GM18861 (cell line): ENCODE results near the gene INPP5A.
"Not testable (repeated sequence)": the region's sequence is repeated elsewhere in the genome, so short reads cannot be mapped to it uniquely, and the experiment has no call there.

Experiments used
- ATAC-seq: cut with Tn5 transposase; IDR thresholded peaks from one replicate; pipeline ENCODE4 v1.9.1; 2021; ENCODE audit not compliant: unreplicated experiment

INPP5A gene

GRCh38 chr10:132503581-132504421, 33.8 kb upstream of the INPP5A start:
- no peak for ATAC-seq

GRCh38 chr10:132504501-132505272, 32.9 kb upstream of the INPP5A start:
- no peak for ATAC-seq

GRCh38 chr10:132505546-132505945, 32.0 kb upstream of the INPP5A start:
- not testable (repeated sequence) for ATAC-seq

GRCh38 chr10:132506711-132507408, 30.7 kb upstream of the INPP5A start:
- ATAC-seq: no peak

- ATAC-seq: no peak
These were observed 30.1 kb upstream of the INPP5A start for GRCh38 chr10:132507409-132507955.

- ATAC-seq: no peak
These were observed 29.6 kb upstream of the INPP5A start for GRCh38 chr10:132507956-132508490.

- ATAC-seq: no peak
These were observed 28.8 kb upstream of the INPP5A start for GRCh38 chr10:132508581-132509443.

- ATAC-seq: no peak
These were observed 27.9 kb upstream of the INPP5A start for GRCh38 chr10:132509506-132510173.

- no peak for ATAC-seq
These were observed 27.4 kb upstream of the INPP5A start for GRCh38 chr10:132510174-132510611.

GRCh38 chr10:132511121-132512051, 26.2 kb upstream of the INPP5A start:
- no peak for ATAC-seq

- ATAC-seq: no peak
These were observed 25.5 kb upstream of the INPP5A start for GRCh38 chr10:132512052-132512442.

- ATAC-seq: no peak
These were observed 24.8 kb upstream of the INPP5A start for GRCh38 chr10:132512693-132513345.

GRCh38 chr10:132514821-132515520, 22.6 kb upstream of the INPP5A start:
- ATAC-seq: no peak

- no peak for ATAC-seq
These were observed 21.5 kb upstream of the INPP5A start for GRCh38 chr10:132515811-132516726.

GRCh38 chr10:132516771-132517725, 20.5 kb upstream of the INPP5A start:
- no peak for ATAC-seq
